Raji (cell line): Measurements from ENCODE around the gene MEIOC.

Experiments
- POLR2A ChIP-seq: IDR thresholded peaks from 2 replicates; pipeline ENCODE4 v1.6.1; 2011; ENCODE audit warnings: low read depth, low read length, control low read depth; ENCODE audit not compliant: insufficient read depth

Gene MEIOC

DNA sequence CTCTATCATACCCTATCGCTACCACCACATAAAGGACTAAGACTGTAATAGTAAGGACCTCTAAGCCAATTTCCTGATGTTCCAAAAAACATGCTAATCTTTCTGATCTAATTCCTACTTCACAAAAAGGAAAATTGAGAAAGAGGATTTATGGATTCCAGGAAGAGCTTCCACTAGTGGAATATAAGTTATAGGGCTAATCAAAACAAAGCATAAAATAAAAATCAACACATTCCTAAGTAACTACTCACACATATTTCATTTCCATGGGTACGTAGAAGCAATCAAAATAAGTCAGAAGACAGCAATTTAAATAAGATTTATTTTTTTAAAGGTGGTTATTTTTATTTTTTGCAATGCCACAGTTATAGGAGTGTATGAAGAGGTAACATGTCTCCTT, 20.9 kb downstream of the MEIOC start:
- TF ChIP-seq POLR2A = no peak

DNA sequence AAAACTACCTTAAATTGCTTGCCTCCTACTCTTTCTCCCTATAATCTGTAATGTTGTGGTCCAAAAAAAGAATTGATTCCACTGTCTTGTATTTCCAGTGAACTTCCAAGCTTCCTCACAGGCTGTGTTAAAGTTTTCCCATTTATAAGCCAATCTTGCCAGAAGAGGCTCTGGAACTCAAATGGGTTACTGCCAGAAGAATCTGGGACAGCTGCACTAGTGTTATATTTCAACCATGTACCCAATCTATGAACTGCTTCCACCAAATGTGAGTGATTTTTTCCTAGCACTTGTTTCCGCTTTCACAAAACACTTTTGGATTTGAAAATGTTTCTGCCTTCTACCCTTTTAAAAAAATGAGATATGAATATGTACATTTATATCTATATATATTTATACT, 31.5 kb downstream of the MEIOC start:
- no peak for TF ChIP-seq POLR2A

DNA sequence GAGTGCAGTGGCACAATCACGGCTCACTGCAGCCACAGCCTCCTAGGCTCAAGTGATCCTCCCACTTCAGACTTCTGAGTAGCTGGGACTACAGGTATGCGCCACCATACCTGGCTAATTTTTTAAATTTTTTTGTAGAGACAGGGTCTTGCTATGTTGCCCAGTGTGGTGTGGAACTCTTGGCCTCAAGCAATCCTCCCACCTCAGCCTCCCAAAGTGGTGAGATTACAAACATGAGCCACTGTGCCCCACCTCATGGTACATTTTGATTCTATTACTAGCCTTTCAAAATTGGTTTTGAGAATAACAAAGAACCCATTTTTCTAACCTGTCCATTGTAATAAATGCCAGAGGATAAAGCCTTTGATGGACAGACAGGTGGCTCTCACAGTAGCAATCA, 31.9 kb downstream of the MEIOC start:
- no peak for TF ChIP-seq POLR2A

DNA sequence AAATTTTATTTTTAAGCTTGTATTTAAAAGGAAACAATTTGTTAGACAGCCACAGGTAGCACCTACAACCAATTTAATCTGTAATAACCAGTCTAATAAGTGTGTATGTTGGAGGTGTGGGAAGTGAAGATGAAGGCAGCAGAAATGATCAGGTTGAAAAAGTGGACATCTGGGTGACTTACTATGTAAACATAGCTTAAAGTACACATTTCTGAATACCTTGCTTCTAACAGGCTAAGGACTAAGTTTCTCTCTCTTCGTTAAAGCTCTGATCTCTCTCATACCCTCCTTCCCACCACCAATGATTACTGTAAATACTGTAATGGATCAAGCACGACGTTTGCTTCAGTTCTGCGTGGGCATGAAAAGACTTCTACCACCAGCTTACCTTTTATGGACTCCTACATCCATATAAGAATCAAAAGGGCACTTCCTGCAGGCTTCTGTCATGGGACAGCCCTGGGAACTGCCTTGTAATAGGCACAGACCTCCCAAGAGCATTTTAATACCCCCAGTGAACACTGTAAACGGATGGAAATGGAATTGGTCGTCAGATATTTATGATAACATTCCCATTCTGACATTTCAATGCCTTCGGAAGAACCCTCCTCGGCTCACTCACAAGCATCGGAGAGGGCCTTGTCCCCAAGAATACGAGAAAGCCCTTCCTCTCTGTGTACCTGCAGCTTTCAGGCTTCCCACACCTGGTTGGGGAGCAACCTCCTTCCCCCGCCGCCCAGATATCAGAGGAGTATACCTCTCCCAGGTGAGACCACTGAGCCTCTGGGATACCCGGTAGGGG, 32.6 kb downstream of the MEIOC start:
- no peak for TF ChIP-seq POLR2A

DNA sequence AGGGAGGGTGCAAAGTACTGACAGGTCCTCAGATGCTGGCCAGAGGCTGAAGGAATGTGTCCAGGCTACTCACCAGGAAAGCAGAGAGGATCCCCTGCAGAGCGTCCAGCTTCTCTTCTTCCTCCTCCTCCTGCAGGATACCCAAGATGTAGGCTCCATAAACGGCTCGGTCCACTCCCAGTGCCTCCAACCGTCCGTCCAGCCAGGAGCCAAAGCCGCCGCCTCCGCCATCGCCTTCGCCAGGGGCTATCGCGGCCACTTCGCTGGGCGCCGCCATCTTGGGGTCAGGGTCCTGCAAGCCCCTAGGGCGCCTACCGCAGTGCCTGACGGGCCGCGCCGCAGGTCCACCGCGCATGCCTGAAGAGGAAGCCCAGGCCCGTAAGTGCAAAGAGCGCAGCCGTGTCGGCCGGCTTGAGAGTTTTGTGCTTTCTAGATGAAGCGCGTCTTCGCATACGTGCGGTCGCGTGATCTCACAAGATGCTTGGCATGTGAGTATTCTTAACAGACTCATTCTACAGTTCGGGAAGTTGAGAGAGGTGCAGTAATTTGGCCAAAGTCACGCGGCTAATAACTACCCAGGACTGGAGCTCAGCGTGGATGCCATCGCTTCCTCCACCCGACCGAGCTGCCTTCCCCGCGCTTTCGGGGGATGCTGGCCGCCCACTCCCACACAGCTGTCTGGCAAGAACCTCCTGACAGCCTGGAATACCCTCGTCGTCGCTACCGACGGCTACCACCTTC, 33.4 kb downstream of the MEIOC start, which contains the start of gene CCDC43:
Gene CCDC43 (minus strand): TSS at position 300 of the 741 bp plus-strand sequence. CDS start 23 bp downstream, at position 277.
- TF ChIP-seq POLR2A = peak; percentile 97

DNA sequence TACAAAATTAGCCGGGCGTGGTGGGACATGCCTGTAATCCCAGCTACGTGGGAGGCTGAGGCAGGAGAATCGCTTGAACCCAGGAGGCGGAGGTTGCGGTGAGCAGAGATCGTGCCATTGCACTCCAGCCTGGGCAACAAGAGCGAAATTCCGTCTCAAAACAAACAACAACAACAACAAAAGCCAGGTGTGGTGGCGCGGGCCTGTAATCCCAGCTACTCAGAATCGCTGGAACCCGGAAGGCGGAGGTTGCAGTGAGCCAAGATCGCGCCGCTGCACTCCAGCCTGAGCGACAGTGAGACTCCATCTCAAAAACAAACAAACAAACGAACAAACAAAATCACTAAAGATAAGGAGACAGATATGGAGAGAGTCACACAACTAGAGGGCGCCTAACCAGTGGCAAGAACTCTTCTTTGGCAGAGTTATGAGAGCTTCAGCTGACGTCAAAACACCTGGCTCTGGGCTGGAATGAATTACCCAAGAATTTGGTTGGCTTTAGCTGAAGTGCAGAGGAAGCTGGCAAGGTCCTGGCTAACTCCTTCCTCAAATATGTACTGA, 34.6 kb downstream of the MEIOC start:
- 0 out of 2 replicates have a peak, but pooled peaks have one; percentile 19 for TF ChIP-seq POLR2A

DNA sequence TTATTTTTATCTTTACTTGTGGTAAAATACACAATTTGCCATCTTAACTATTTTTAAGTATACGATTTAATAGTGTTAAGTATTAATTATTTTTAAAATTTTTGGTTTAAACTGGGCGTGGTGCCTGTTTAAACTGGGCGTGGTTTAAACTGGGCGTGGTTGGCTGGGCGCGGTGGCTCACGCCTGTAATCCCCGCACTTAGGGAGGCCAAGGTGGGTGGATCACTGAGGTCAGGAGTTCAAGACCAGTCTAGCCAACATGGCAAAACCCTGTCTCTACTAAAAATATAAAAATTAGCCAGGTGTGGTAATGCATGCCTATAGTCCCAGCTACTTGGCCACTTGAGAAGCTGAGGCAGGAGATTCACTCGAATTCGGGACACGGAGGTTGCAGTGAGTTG, 37.3 kb downstream of the MEIOC start:
- TF ChIP-seq POLR2A = no peak

DNA sequence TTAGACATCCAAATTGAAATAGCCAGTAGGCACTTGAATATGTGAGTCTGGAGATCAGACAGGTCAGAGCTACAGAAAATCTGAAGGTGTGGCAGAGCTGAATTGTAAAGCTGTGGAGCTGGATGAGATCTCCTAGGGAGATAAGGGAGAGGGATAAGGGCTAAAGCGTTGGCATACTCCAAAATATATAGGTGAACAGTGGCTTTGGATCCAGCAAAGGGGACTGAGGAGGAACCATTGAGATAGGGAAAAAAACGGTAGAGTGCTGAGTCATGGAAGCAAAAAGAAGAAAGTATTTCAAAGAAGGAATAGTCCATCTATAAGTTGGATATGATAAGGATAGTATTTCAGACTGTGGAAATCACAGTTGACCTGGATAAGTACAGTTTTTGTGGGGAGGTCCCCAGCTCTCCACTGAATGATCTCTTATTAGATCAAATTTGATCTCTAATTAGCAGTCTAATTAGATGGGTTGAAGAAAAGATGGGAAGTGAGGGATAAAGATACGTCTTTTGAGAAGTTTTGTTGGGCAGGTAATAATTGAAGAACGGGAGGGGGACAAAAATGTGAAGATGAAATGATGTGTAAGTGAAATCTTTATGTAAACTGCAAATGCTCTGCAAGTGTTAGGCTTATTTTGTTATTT, 51.6 kb downstream of the MEIOC start:
- TF ChIP-seq POLR2A = no peak

DNA sequence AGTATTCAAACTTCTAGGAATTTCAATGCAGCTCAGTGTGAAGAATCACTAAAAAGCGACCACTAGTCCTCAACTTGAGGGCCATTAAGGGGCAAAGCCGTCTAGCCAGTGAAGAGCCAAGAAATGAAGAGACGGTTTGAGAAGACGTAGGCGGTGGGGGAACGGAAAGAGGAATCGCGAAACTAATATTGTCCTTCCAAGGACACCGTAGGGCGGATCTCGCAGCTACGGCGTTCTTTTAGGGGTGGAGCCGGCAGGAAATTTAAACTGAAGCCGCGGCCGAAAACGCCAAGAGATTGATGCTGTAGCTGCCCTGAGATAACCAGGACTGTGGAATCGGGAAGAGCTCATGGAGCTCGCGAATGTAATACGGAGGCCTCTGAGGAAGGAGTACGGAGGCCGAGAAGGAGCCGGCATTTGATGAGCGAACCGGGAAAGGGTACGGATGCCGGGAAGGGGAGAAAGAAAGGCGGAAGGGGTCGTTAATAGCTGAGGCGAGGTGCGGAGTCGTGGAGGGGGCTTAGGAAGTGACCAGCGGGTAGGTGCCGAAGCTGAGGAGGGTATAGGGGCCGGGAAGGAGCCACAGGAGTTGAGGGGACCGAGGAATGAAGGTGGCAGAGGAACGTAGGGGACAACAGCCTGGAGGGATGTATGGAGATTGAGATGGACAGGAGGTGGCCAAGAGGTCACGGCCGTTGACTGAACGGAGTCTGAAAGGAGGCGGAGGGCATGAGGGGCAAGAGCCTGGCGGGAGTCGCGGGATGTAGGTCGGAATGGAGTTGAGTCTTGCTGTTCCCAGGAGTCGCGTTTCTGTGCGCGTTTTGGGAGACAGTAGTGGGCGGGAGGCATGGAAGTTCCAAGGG, 52.4 kb downstream of the MEIOC start, which contains the start of gene DBF4B:
Gene DBF4B (plus strand): TSS at position 265 of the 863 bp plus-strand sequence. CDS start 156 bp downstream, at position 421.
- TF ChIP-seq POLR2A = peak; percentile 75

DNA sequence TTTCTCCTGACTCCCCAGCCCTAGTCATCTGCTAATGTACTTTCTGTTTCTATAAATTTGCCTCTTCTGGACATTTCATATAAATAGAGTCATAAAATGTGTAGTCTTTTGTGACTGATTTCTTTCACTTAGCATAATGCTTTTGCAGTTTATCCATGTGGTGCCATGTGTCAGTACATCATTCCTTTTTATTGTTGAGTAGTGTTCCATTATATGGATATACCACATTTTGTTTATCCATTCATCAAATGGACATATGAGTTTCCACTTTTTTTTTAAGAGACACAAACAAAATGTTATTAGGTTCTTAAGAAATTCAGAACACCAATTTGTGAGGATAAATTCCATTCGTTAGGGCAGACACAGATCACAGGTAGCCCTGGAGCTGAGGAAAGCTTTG, 63.2 kb downstream of the MEIOC start:
- no peak for TF ChIP-seq POLR2A

DNA sequence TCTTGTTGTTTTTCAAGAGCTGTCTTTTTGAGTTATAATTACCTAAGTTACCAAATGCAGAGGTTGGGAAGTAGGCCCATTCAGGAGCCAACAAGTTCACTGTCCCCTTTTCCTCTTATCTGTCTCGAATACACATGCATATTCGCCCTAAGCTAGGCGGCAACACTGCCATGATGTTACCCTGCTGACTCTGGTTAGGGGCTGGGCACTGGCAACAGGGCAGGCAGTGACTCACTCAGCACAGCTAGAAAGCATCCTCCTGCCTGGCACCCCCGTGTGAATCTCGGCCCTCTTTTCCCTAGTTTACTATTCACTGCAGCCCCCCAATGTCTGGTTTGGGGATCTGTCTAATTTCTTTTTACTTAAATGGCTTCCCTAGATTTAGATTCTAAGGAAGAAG, 66.0 kb downstream of the MEIOC start:
- no peak for TF ChIP-seq POLR2A
